Measurements from ENCODE around the gene ZNF688. TPM values are rescaled to one million over a fixed set of nuclear protein-coding genes. Genes with fewer than 3 reads are reported as not detected.

Gene ZNF688
- total and polyA plus RNA-seq, 2 of the 13 experiments (the other 11 are each of a cell fraction or from before 2014, with no cell fraction given): 2.4 to 5.4 TPM

GRCh38 chr16:30534368-30535105, 37.0 kb downstream of the ZNF688 start, which contains the start of gene ZNF747 (continued):
- TF ChIP-seq ARID4A (CRISPR knock-in tag; IDR thresholded peaks at IDR 0.05; ENCODE audit: borderline replicate concordance) (peak; percentile 88), NR2F6 (IDR thresholded peaks at IDR 0.05) (peak; percentile 97), NR2F6 (CRISPR knock-in tag; IDR thresholded peaks at IDR 0.05) (peak; percentile 99), ZNF318 (CRISPR knock-in tag; IDR thresholded peaks at IDR 0.05) (no peak), ZNF800 (CRISPR knock-in tag; IDR thresholded peaks at IDR 0.05) (no peak; the same call in 1 of the 2 replicates), ZFP90 (CRISPR knock-in tag; IDR thresholded peaks at IDR 0.05; ENCODE audit: borderline replicate concordance) (no peak; the same call in 1 of the 2 replicates), E2F2 (CRISPR knock-in tag; IDR thresholded peaks at IDR 0.05; ENCODE audit: borderline replicate concordance) (no peak; the same call in 1 of the 2 replicates), YY1 (IDR thresholded peaks at IDR 0.05; ENCODE audit: insufficient read depth, insufficient replicate concordance, low read depth, low read length) (peak; percentile 100), TEF (CRISPR knock-in tag; IDR thresholded peaks at IDR 0.05) (peak; percentile 63), PCBP1 (IDR thresholded peaks at IDR 0.05; ENCODE audit: borderline replicate concordance, low read depth, low read length) (0 out of 2 replicates have a peak, but pooled peaks have one; percentile 38), SALL1 (CRISPR knock-in tag; IDR thresholded peaks at IDR 0.05) (peak; percentile 80)

Data from HepG2 (cell line).